Neutrophil (primary cell): ENCODE measurements around the gene RPTN.
A peak's percentile ranks its signal among the peaks of the same experiment; 100 is the strongest.

Experiments used
- H3K27ac ChIP-seq: fragments of 200-600 bp; sonication (generic); 2 replicates; pipeline ENCODE4 v1.5.1; 2016; ENCODE audit warnings: mild to moderate bottlenecking, moderate library complexity
- H3K27me3 ChIP-seq: fragments of 200-600 bp; sonication (generic); 2 replicates; pipeline ENCODE4 v1.6.0; 2016; ENCODE audit warnings: mild to moderate bottlenecking
- H3K36me3 ChIP-seq: fragments of 200-600 bp; sonication (generic); 2 replicates; pipeline ENCODE4 v1.5.1; 2017
- H3K4me1 ChIP-seq, 2 experiments: fragments of 200-600 bp in 1 of 2; sonication (generic) in 1 of 2; 1 replicate in 1 of 2; 2 replicates in 1 of 2; pipeline versions ENCODE4 v1.5.1 to v1.6.1; 2013 to 2016; ENCODE audit warnings: low read depth in 1 of 2, low read length in 1 of 2, mild to moderate bottlenecking in 1 of 2, moderate library complexity in 1 of 2; ENCODE audit not compliant: control insufficient read depth in 1 of 2, insufficient read depth in 1 of 2
- H3K4me3 ChIP-seq, 2 experiments: fragments of 200-600 bp in 1 of 2; sonication (generic) in 1 of 2; 1 replicate in 1 of 2; 2 replicates in 1 of 2; pipeline ENCODE4 v1.5.1; 2013 to 2016; ENCODE audit warnings: low read depth in 1 of 2, low read length in 1 of 2, mild to moderate bottlenecking in 1 of 2, moderate library complexity in 1 of 2
- H3K9me3 ChIP-seq: fragments of 200-600 bp; sonication (generic); 2 replicates; pipeline ENCODE4 v1.5.1; 2016
- TF ChIP-seq, protein P1 (sequence below): fragments of 200-600 bp; sonication (generic); IDR thresholded peaks from 2 replicates; pipeline ENCODE4 v1.5.1; 2016; ENCODE audit warnings: antibody characterized with exemption

The RPTN gene

GRCh38 chr1:152115344-152115743 lies 43.7 kb downstream of the RPTN start, which contains the start of gene TCHH:
Gene TCHH (minus strand): TSS chr1:152115444. CDS start chr1:152114080, 1,364 bp downstream.
- H3K4me3 ChIP-seq, result no peak within 1 kb of the TSS

DNA sequence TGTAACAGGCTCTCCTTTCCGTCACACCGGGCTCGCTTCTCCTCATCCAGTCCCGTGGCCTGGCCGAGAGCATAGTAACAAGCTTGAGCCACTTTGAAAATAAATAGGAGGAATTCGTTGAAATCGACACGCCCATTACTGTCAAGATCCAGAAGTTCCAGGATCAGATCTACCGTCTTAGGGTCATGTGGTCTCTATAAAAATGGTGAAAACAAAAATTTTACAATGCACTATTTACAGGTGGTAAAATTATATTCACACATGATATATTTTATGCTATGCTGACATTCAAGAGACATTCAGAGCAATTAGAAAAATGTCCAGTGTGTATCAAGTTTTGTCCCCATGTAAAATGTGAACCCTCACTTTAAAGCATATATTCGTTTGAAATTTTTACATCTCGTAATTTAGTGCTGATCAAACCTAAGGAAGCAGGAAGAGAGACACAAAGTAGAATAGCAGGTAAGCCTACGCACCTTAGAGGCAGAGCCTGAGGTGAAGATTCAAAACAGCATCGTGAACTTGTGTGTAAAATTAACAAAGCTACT lies 46.1 kb downstream of the RPTN start:
- Histone ChIP-seq H3K4me1 (peaks cover 40 to 42% of the 10 kb centered on the region in 2 experiments), H3K9me3 (no peaks in the 10 kb centered on the region), H3K36me3 (no peaks in the 10 kb centered on the region), H3K4me3 (no peak overlapping the region), H3K27ac (no peak overlapping the region), H3K27me3 (peaks cover 100% of the 10 kb centered on the region)
- TF ChIP-seq, protein P1, sequence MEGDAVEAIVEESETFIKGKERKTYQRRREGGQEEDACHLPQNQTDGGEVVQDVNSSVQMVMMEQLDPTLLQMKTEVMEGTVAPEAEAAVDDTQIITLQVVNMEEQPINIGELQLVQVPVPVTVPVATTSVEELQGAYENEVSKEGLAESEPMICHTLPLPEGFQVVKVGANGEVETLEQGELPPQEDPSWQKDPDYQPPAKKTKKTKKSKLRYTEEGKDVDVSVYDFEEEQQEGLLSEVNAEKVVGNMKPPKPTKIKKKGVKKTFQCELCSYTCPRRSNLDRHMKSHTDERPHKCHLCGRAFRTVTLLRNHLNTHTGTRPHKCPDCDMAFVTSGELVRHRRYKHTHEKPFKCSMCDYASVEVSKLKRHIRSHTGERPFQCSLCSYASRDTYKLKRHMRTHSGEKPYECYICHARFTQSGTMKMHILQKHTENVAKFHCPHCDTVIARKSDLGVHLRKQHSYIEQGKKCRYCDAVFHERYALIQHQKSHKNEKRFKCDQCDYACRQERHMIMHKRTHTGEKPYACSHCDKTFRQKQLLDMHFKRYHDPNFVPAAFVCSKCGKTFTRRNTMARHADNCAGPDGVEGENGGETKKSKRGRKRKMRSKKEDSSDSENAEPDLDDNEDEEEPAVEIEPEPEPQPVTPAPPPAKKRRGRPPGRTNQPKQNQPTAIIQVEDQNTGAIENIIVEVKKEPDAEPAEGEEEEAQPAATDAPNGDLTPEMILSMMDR, result no peak

More at GRCh38 chr1:152115344-152115743, 43.7 kb downstream of the RPTN start, which contains the start of gene TCHH:
- Histone ChIP-seq H3K9me3 (no peaks in the 10 kb centered on the region), H3K4me1 (peaks cover 18 to 25% of the 10 kb centered on the region in 2 experiments), H3K36me3 (no peaks in the 10 kb centered on the region), H3K27me3 (peaks cover 100% of the 10 kb centered on the region), H3K27ac (no peak within 1 kb of the TSS)
- TF ChIP-seq, protein P1, result no peak

DNA sequence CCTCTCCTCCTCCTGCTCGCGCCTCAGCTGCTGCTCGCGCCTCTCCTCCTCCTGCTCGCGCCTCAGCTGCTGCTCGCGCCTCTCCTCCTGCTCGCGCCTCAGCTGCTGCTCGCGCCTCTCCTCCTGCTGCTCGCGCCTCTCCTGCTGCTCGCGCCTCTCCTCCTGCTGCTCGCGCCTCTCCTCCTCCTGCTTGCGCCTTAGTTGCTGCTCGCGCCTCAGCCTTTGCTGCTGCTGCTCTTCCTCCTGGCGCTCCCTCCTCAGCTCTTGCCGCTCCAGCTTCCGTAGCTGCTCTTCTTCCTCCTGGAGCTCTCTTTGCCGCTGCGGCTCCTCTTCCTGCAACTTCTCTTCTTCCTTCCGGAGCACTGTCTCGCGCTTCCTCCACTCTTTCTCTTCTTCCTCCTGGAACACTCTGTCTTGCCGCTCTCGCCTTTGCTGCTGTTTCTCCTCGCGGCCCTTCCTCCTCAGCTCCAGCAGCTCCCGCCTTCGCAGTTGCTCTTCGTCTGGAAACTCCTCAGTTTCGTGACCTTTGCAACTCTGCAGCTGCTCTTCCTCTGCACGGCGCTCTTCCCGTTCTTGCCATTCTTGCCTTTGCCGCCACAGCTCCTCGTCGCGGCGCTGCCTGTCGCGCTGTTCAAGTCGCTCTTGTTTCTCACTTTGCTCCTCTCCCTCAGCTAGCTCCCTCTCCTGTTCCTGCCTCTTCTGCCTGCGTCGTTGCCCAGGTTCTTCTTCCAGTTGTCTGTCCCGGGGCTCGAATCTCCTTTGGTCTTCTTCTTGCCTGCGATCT lies 46.7 kb downstream of the RPTN start:
- Histone ChIP-seq H3K4me3 (peak overlapping the region in 1 of 2 experiments; percentile 12), H3K36me3 (no peaks in the 10 kb centered on the region), H3K27me3 (peaks cover 100% of the 10 kb centered on the region), H3K9me3 (no peaks in the 10 kb centered on the region), H3K27ac (no peak overlapping the region), H3K4me1 (peaks cover 45 to 47% of the 10 kb centered on the region in 2 experiments)
- TF ChIP-seq, protein P1, result no peak

DNA sequence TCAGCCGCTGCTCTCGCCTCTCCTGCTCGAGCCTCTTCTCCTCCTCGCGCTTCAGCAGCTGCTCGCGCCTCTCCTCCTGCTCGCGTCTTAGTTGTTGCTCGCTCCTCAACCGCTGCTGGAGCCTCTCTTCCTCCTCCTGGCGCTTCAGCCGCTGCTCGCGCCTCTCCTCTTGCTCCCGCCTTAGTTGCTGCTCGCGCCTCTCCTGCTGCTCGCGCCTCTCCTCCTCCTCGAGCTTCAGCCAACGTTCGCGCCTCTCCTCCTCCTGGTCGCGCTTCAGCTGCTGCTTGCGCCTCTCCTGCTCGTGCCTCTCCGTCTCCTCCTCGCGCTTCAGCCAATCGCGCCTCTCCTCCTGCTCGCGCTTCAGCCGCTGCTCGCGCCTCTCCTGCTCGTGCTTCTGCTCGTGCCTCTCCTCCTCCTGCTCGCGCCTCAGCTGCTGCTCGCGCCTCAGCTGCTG lies 47.5 kb downstream of the RPTN start:
- peak overlapping the region; percentile 23 to 47 for H3K4me3 ChIP-seq

DNA sequence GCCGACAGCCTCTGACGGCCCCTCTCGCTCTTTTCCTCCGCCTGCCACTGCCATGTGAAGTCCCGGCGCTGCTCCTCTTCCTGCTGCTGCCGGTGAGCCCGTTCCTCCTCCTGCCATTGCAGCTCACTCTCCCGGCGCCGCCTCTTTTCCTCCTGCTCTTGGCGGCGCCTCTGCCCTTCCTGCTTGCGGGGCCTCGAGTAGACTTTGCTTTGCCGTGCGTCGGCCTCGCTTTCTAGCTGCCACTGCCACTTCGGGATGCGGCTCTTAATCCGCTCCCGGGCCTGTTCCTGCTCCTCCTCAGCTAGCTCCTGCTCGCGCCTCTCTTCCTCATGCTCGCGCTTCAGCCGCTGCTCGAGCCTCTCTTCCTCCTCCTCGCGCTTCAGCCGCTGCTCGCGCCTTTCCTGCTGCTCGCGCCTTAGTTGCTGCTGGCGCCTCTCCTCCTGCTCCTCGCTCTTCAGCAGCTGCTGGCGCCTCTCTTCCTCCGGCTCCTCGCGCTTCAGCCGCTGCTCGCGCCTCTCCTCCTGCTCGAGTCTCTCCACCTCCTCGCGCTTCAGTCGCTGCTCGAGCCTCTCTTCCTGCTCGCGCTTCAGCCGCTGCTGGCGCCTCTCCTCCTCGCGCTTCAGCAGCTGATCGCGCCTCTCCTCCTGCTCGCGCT lies 48.0 kb downstream of the RPTN start:
- Histone ChIP-seq H3K27ac (no peak overlapping the region), H3K9me3 (no peaks in the 10 kb centered on the region), H3K4me3 (peak overlapping the region; percentile 23 to 47), H3K36me3 (no peaks in the 10 kb centered on the region), H3K27me3 (peaks cover 100% of the 10 kb centered on the region), H3K4me1 (peaks cover 45 to 49% of the 10 kb centered on the region in 2 experiments)
- TF ChIP-seq, protein P1, result no peak

More for the DNA sequence above, 47.5 kb downstream of the RPTN start:
- no peaks in the 10 kb centered on the region for H3K36me3 ChIP-seq
- no peaks in the 10 kb centered on the region for H3K9me3 ChIP-seq
- peaks cover 45 to 49% of the 10 kb centered on the region in 2 experiments for H3K4me1 ChIP-seq
- H3K27ac ChIP-seq, result no peak overlapping the region
- H3K27me3 ChIP-seq, result peaks cover 100% of the 10 kb centered on the region
- TF ChIP-seq, protein P1, result no peak
